GM23338 (cell line): ENCODE data around the gene LDAF1. TPM values are rescaled to one million over a fixed set of nuclear protein-coding genes. Genes with fewer than 3 reads are reported as not detected.
A peak's percentile ranks its signal among the peaks of the same experiment; 100 is the strongest.

ENCODE experiments used
- ATAC-seq: fragments of 200-7000 bp; cut with Tn5 transposase; 3 replicates; pipeline ENCODE4 v1.9.1; 2020
- DNase-seq: peaks from one replicate; pipeline ENCODE4 v3.0.0-alpha.2; 2015; ENCODE audit warnings: low spot score
- H2AFZ ChIP-seq: fragments of 200-600 bp; sonication (generic); 2 replicates; pipeline ENCODE4 v1.8.0; 2016; ENCODE audit warnings: antibody characterized with exemption, mild to moderate bottlenecking, moderate library complexity
- H3F3A ChIP-seq: fragments of 200-600 bp; sonication (generic); replicated peaks from 2 replicates; pipeline ENCODE4 v1.8.0; 2017; ENCODE audit warnings: antibody characterized with exemption, mixed run types, low read depth
- H3K27ac ChIP-seq: fragments of 200-600 bp; sonication (generic); 2 replicates; pipeline ENCODE4 v1.6.1; 2016; ENCODE audit warnings: low read depth
- H3K27me3 ChIP-seq: fragments of 200-600 bp; sonication (generic); 2 replicates; pipeline ENCODE4 v1.8.0; 2016; ENCODE audit warnings: mild to moderate bottlenecking, mixed run types, moderate library complexity; ENCODE audit not compliant: insufficient read depth
- H3K36me3 ChIP-seq: fragments of 200-600 bp; sonication (generic); 2 replicates; pipeline ENCODE4 v1.8.0; 2016; ENCODE audit warnings: mild to moderate bottlenecking; ENCODE audit not compliant: insufficient read depth
- H3K4me1 ChIP-seq: fragments of 200-600 bp; sonication (generic); 2 replicates; pipeline ENCODE4 v1.8.0; 2016; ENCODE audit warnings: mild to moderate bottlenecking, moderate library complexity; ENCODE audit not compliant: insufficient read depth
- H3K4me2 ChIP-seq: fragments of 200-600 bp; sonication (generic); 2 replicates; pipeline ENCODE4 v1.7.1; 2017; ENCODE audit warnings: mixed run types
- H3K4me3 ChIP-seq: fragments of 200-600 bp; sonication (generic); 2 replicates; pipeline ENCODE4 v1.6.1; 2016; ENCODE audit warnings: mixed run types
- H3K79me2 ChIP-seq: fragments of 200-600 bp; sonication (generic); replicated peaks from 2 replicates; pipeline ENCODE4 v1.8.0; 2017; ENCODE audit warnings: mild to moderate bottlenecking; ENCODE audit not compliant: insufficient read depth
- H3K9me2 ChIP-seq: fragments of 200-600 bp; sonication (generic); 2 replicates; pipeline ENCODE4 v1.8.0; 2017; ENCODE audit not compliant: insufficient read depth
- H4K20me1 ChIP-seq: fragments of 200-600 bp; sonication (generic); replicated peaks from 2 replicates; pipeline ENCODE4 v1.8.0; 2017; ENCODE audit warnings: mild to moderate bottlenecking; ENCODE audit not compliant: insufficient read depth
- H3K27ac Mint-ChIP-seq: 2 replicates; pipeline ENCODE4 v1.8.0; 2020; ENCODE audit warnings: inconsistent platforms, mild to moderate bottlenecking, moderate library complexity, mixed read lengths
- H3K27me3 Mint-ChIP-seq: 3 replicates; pipeline ENCODE4 v1.8.0; 2022; ENCODE audit warnings: low read depth, mild to moderate bottlenecking, moderate library complexity, mixed read lengths, inconsistent platforms; ENCODE audit not compliant: insufficient read depth, poor library complexity
- H3K36me3 Mint-ChIP-seq: 3 replicates; pipeline ENCODE4 v1.8.0; 2021; ENCODE audit warnings: low read depth, mild to moderate bottlenecking, inconsistent platforms, moderate library complexity, mixed read lengths
- H3K4me1 Mint-ChIP-seq: 3 replicates; pipeline ENCODE4 v1.8.0; 2020; ENCODE audit warnings: mild to moderate bottlenecking, inconsistent platforms, mixed read lengths
- H3K4me3 Mint-ChIP-seq: 3 replicates; pipeline ENCODE4 v1.8.0; 2021; ENCODE audit warnings: moderate library complexity, mild to moderate bottlenecking, inconsistent platforms, mixed read lengths
- H3K9me3 Mint-ChIP-seq: 3 replicates; pipeline ENCODE4 v1.8.0; 2020; ENCODE audit warnings: moderate library complexity, mild to moderate bottlenecking, inconsistent platforms, mixed read lengths
- CTCF ChIP-seq, 2 experiments: fragments of 200-600 bp in 1 of 2; sonication (generic) in 1 of 2; conservative IDR thresholded peaks; 2 replicates each; pipeline versions ENCODE4 v1.5.1 to v1.6.1; 2016 to 2017; ENCODE audit warnings: antibody characterized with exemption in 2 of 2, low read depth in 2 of 2, mild to moderate bottlenecking in 2 of 2, moderate library complexity in 1 of 2
- EZH2phosphoT487 ChIP-seq: fragments of 200-600 bp; sonication (generic); IDR thresholded peaks from one replicate; pipeline ENCODE4 v1.8.1; 2018; ENCODE audit warnings: antibody characterized with exemption; ENCODE audit not compliant: unreplicated experiment
- JUNB ChIP-seq: IDR thresholded peaks from one replicate; pipeline ENCODE4 v1.6.1; 2016; ENCODE audit warnings: antibody characterized with exemption; ENCODE audit not compliant: unreplicated experiment
- NANOG ChIP-seq: IDR thresholded peaks from 2 replicates; pipeline ENCODE4 v1.6.1; 2016; ENCODE audit warnings: antibody characterized with exemption, borderline replicate concordance
- POLR2AphosphoS5 ChIP-seq: IDR thresholded peaks from 2 replicates; pipeline ENCODE4 v1.6.1; 2016; ENCODE audit warnings: antibody characterized with exemption, low read depth
- ZNF114 ChIP-seq: fragments of 250-450 bp; sonication (Bioruptor Pico); IDR thresholded peaks from 2 replicates; pipeline ENCODE4 v1.5.0; 2020; ENCODE audit warnings: mild to moderate bottlenecking, moderate library complexity
- ZNF331 ChIP-seq: fragments of 250-450 bp; sonication (Bioruptor Pico); IDR thresholded peaks from 2 replicates; pipeline ENCODE4 v1.5.0; 2020; ENCODE audit warnings: low read depth, mild to moderate bottlenecking, moderate library complexity
- polyA plus RNA-seq: library from polyadenylated mRNA; unstranded; fragments of >200 nt; fragmentation: Nextera tagmentation; extraction: Ambion mirVana; gene quantifications from 2 replicates; pipeline ENCODE4 v1.2.1, GENCODE V29; 2016
- total RNA-seq: library from RNA; depleted of rRNA; stranded (reverse); fragments of >200 nt; shearing (Covaris generic); gene quantifications from 2 replicates; pipeline ENCODE4 v1.2.3, GENCODE V29; 2014

LDAF1 gene
- total and polyA plus RNA-seq, 2 experiments from 2014 or later = 20.5 to 33.8 TPM

- H3K27me3 Mint-ChIP-seq = peaks cover 4% of the 10 kb centered on the region
- H4K20me1 ChIP-seq = no peaks in the 10 kb centered on the region
- H3K4me3 ChIP-seq = no peak within 1 kb of the TSS
- DNase-seq (peak; percentile 18), ATAC-seq (no peak; the same call in 2 of the 3 replicates)
- H3K27ac Mint-ChIP-seq = no peak within 1 kb of the TSS
- H3K4me2 ChIP-seq = no peak within 1 kb of the TSS
- TF ChIP-seq POLR2AphosphoS5 (no peak), JUNB (no peak), ZNF114 (no peak), NANOG (no peak), CTCF (conservative IDR thresholded peaks at IDR 0.05; ENCODE audit: low read depth in 2 of 2) (no peak)
- H3K79me2 ChIP-seq = no peaks in the 10 kb centered on the region
- no peaks in the 10 kb centered on the region for H3K9me3 Mint-ChIP-seq
- no peaks in the 10 kb centered on the region; the same call in 1 of the 2 replicates for H3K9me2 ChIP-seq
- H3K36me3 ChIP-seq = no peaks in the 10 kb centered on the region
- H3F3A ChIP-seq = no peaks in the 10 kb centered on the region
- H3K27ac ChIP-seq = no peak within 1 kb of the TSS
- no peaks in the 10 kb centered on the region for H3K36me3 Mint-ChIP-seq
- peaks cover 3% of the 10 kb centered on the region; the same call in 1 of the 3 replicates for H3K4me1 Mint-ChIP-seq
- H3K4me3 Mint-ChIP-seq = no peak within 1 kb of the TSS
- H3K27me3 ChIP-seq = no peaks in the 10 kb centered on the region
- peak within 1 kb of the TSS; percentile 63; the same call in 1 of the 2 replicates for H2AFZ ChIP-seq
- peaks cover 7% of the 10 kb centered on the region; the same call in 1 of the 2 replicates for H3K4me1 ChIP-seq
Measured at GRCh38 chr16:21211486-21211885, 53.0 kb downstream of the LDAF1 start, which contains the start of gene ZP2. TSS of gene ZP2 (minus strand) at chr16:21211574. CDS start at chr16:21211547, 27 bp downstream.

- H3K4me3 Mint-ChIP-seq = peak overlapping the region; percentile 20; the same call in 1 of the 3 replicates
- H3K9me3 Mint-ChIP-seq = no peaks in the 10 kb centered on the region
- TF ChIP-seq CTCF (conservative IDR thresholded peaks at IDR 0.05; ENCODE audit: low read depth in 2 of 2) = no peak
- TF ChIP-seq JUNB = no peak
- no peak for TF ChIP-seq ZNF331
- no peak for TF ChIP-seq ZNF114
- TF ChIP-seq EZH2phosphoT487 = no peak
- TF ChIP-seq POLR2AphosphoS5 = no peak
- no peaks in the 10 kb centered on the region for H3K27me3 ChIP-seq
- H3K4me1 ChIP-seq = peaks cover 7% of the 10 kb centered on the region; the same call in 1 of the 2 replicates
- H3K27ac ChIP-seq = no peak overlapping the region
- DNase-seq (no peak), ATAC-seq (no peak)
- no peaks in the 10 kb centered on the region for H3K36me3 Mint-ChIP-seq
- H3K4me1 Mint-ChIP-seq = peaks cover 3% of the 10 kb centered on the region; the same call in 1 of the 3 replicates
- H3K4me3 ChIP-seq = no peak overlapping the region
- peaks cover 4% of the 10 kb centered on the region for H3K27me3 Mint-ChIP-seq
- H2AFZ ChIP-seq = peak overlapping the region; percentile 85; the same call in 1 of the 2 replicates
- H3K4me2 ChIP-seq = no peak overlapping the region
- H3F3A ChIP-seq = no peaks in the 10 kb centered on the region
- H3K27ac Mint-ChIP-seq = no peak overlapping the region
- H4K20me1 ChIP-seq = no peaks in the 10 kb centered on the region
- no peaks in the 10 kb centered on the region for H3K36me3 ChIP-seq
- no peaks in the 10 kb centered on the region for H3K9me2 ChIP-seq
- H3K79me2 ChIP-seq = no peaks in the 10 kb centered on the region
Measured at GRCh38 chr16:21214086-21214485, 55.6 kb downstream of the LDAF1 start.
